PC-3 (cell line): ENCODE results near the gene DLG2. TPM values are rescaled to one million over a fixed set of nuclear protein-coding genes. Genes with fewer than 3 reads are reported as not detected.

ENCODE experiments used
- ATAC-seq: fragments of 200-7000 bp; cut with Tn5 transposase; 2 replicates; pipeline ENCODE4 v1.9.1; 2020; ENCODE audit warnings: mild to moderate bottlenecking, moderate library complexity
- BruUV-seq: library from RNA; stranded (reverse); fragments of 400-500 nt; replicated peaks from 2 replicates; lab custom pipeline; 2021; lab: Mats Ljungman, UMichigan
- CTCF ChIA-PET: fragments of 300-600 bp; sonication (Branson Sonifier 250); formaldehyde crosslinking; loops from one replicate; lab custom pipeline; 2022; ENCODE audit warnings: antibody characterized with exemption; lab: Charles Lee
- POLR2A ChIA-PET: fragments of 300-600 bp; sonication (Branson Sonifier 250); formaldehyde crosslinking; loops from one replicate; lab custom pipeline; 2022; ENCODE audit warnings: antibody characterized with exemption; ENCODE audit not compliant: unreplicated experiment; lab: Charles Lee
- DNase-seq: peaks from one replicate; pipeline ENCODE4 v3.0.0-alpha.2; 2015
- H2AFZ ChIP-seq: fragments of 300-600 bp; sonication (generic); 2 replicates; pipeline ENCODE4 v1.6.0; 2016; ENCODE audit warnings: antibody characterized with exemption, low read length
- H3F3A ChIP-seq: fragments of 300-600 bp; sonication (generic); one replicate; pipeline ENCODE4 v1.6.0; 2017; ENCODE audit warnings: antibody characterized with exemption, low read length, control low read depth, mild to moderate bottlenecking; ENCODE audit not compliant: unreplicated experiment
- H3K27ac ChIP-seq: fragments of 300-600 bp; sonication (generic); 2 replicates; pipeline ENCODE4 v1.5.1; 2016; ENCODE audit warnings: mild to moderate bottlenecking, low read length
- H3K27me3 ChIP-seq: fragments of 300-600 bp; sonication (generic); 2 replicates; pipeline ENCODE4 v1.6.1; 2016; ENCODE audit warnings: low read length, mixed read lengths
- H3K36me3 ChIP-seq: fragments of 300-600 bp; sonication (generic); 2 replicates; pipeline ENCODE4 v1.6.1; 2016; ENCODE audit warnings: low read depth, mixed run types, low read length, mixed read lengths
- H3K4me1 ChIP-seq: fragments of 300-600 bp; sonication (generic); 2 replicates; pipeline ENCODE4 v1.5.1; 2016; ENCODE audit warnings: low read length; ENCODE audit not compliant: insufficient read depth
- H3K4me2 ChIP-seq: fragments of 300-600 bp; sonication (generic); 2 replicates; pipeline ENCODE4 v1.6.0; 2016; ENCODE audit warnings: low read length
- H3K4me3 ChIP-seq: fragments of 300-600 bp; sonication (generic); 2 replicates; pipeline ENCODE4 v1.5.1; 2016; ENCODE audit warnings: mild to moderate bottlenecking, low read length, mixed read lengths
- H3K79me2 ChIP-seq: fragments of 300-600 bp; sonication (generic); 2 replicates; pipeline ENCODE4 v1.6.1; 2017; ENCODE audit warnings: low read length, mixed read lengths
- H3K9ac ChIP-seq: fragments of 300-600 bp; sonication (generic); 2 replicates; pipeline ENCODE4 v1.6.0; 2016; ENCODE audit warnings: mild to moderate bottlenecking, low read length
- H3K9me2 ChIP-seq: fragments of 300-600 bp; sonication (generic); replicated peaks from 2 replicates; pipeline ENCODE4 v1.6.1; 2016; ENCODE audit warnings: mixed run types, low read length, mixed read lengths
- H3K9me3 ChIP-seq: fragments of 300-600 bp; sonication (generic); 2 replicates; pipeline ENCODE4 v1.6.1; 2016; ENCODE audit warnings: low read length, mixed read lengths
- H4K20me1 ChIP-seq: fragments of 300-600 bp; sonication (generic); 2 replicates; pipeline ENCODE4 v1.6.1; 2016; ENCODE audit warnings: low read length, mixed read lengths
- CTCF ChIP-seq: fragments of 300-600 bp; sonication (generic); conservative IDR thresholded peaks from 2 replicates; pipeline ENCODE4 v1.5.1; 2017; ENCODE audit warnings: antibody characterized with exemption, low read depth, mild to moderate bottlenecking, low read length
- EZH2 ChIP-seq: fragments of 300-600 bp; sonication (generic); IDR thresholded peaks from one replicate; pipeline ENCODE4 v1.6.1; 2017; ENCODE audit warnings: antibody characterized with exemption, mild to moderate bottlenecking, low read length; ENCODE audit not compliant: unreplicated experiment
- EZH2phosphoT487 ChIP-seq: fragments of 300-600 bp; sonication (generic); IDR thresholded peaks from 2 replicates; pipeline ENCODE4 v1.6.1; 2018; ENCODE audit warnings: mild to moderate bottlenecking, antibody characterized with exemption, low read length, borderline replicate concordance
- intact Hi-C: fragments of 100-400 bp; cut with micrococcal nuclease; formaldehyde crosslinking; loops from 2 replicates; pipeline ENCODE4 v1.9.0; 2023
- total RNA-seq: library from RNA; depleted of rRNA; stranded (reverse); fragments of >200 nt; gene quantifications from 2 replicates; pipeline ENCODE4 v1.2.3, GENCODE V29; 2014

DLG2 gene
- total RNA-seq, 1 experiment from 2014 or later, result 0.58 TPM

DNA sequence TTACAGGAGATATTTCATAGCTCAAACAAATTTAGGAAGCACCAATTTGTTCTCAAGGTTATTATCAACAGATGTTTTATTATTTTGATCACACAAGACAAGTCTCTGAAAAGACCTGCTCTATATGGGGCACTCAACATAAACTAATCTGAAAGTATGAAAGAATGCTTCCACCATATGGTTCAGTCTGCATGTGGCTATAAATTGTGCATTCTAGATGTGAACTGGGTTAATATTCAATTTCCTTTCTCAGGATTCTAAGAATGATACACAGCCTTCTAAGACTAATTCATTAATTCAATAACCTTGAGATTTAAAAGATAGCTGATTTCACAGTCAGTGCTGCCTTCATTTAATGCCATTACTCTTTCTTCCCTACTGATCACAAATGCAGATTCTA lies 1489.6 kb downstream of the DLG2 start:
- TF ChIP-seq CTCF, result no peak
- TF ChIP-seq EZH2, result no peak
- TF ChIP-seq EZH2phosphoT487, result no peak
- Histone ChIP-seq H3K79me2 (no peaks in the 10 kb centered on the region), H4K20me1 (no peaks in the 10 kb centered on the region), H3F3A (no peaks in the 10 kb centered on the region), H3K4me1 (no peaks in the 10 kb centered on the region), H3K9me2 (no peaks in the 10 kb centered on the region), H2AFZ (no peak overlapping the region), H3K27ac (no peak overlapping the region), H3K9ac (no peak overlapping the region), H3K4me2 (no peak overlapping the region), H3K4me3 (no peak overlapping the region), H3K9me3 (no peaks in the 10 kb centered on the region; the same call in 1 of the 2 replicates), H3K36me3 (no peaks in the 10 kb centered on the region), H3K27me3 (no peaks in the 10 kb centered on the region)
- no TSS peak for BruUV-seq
- intact Hi-C loops, result no loop called here
- ChIA-PET CTCF (no interaction called here), POLR2A (no interaction called here)
- ATAC-seq, result no peak
- DNase-seq, result no peak

DNA sequence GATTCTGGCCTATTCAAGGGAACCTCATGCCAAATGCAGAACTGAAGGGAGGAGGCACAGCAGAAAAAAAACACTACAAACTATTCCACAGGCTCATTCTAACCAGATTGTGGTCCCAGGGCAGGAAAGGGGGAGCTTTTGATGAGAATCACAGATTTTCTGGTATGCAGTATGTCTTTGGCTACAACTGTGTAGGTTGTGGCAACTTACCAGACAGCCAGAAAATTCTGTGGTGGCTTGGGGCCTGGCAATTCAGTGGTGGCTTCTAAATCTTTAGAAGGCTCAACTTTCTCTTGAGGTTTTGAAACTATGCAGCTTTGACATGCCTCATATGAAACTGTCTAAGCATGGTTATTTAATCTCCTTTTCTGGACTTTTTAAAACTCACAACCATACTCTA lies 1490.2 kb downstream of the DLG2 start:
- intact Hi-C loops, result no loop called here
- Histone ChIP-seq H3K4me3 (no peak overlapping the region), H3K9ac (no peak overlapping the region), H3F3A (no peaks in the 10 kb centered on the region), H3K27me3 (no peaks in the 10 kb centered on the region), H3K9me3 (no peaks in the 10 kb centered on the region; the same call in 1 of the 2 replicates), H3K4me1 (no peaks in the 10 kb centered on the region), H3K9me2 (no peaks in the 10 kb centered on the region), H3K4me2 (no peak overlapping the region), H2AFZ (no peak overlapping the region), H3K36me3 (no peaks in the 10 kb centered on the region), H4K20me1 (no peaks in the 10 kb centered on the region), H3K27ac (no peak overlapping the region), H3K79me2 (no peaks in the 10 kb centered on the region)
- BruUV-seq, result no TSS peak
- TF ChIP-seq EZH2, result no peak
- no peak for TF ChIP-seq CTCF
- TF ChIP-seq EZH2phosphoT487, result no peak
- DNase-seq (no peak), ATAC-seq (no peak)
- CTCF ChIA-PET, result no interaction called here
- POLR2A ChIA-PET, result no interaction called here

GRCh38 chr11:84130646-84131427 lies 1496.3 kb downstream of the DLG2 start:
- no TSS peak for BruUV-seq
- H3K4me2 ChIP-seq, result no peak overlapping the region
- H3K36me3 ChIP-seq, result no peaks in the 10 kb centered on the region
- no peak overlapping the region for H3K4me3 ChIP-seq
- no peak overlapping the region for H3K27ac ChIP-seq
- ChIA-PET POLR2A (no interaction called here), CTCF (no interaction called here)
- intact Hi-C loops, result no loop called here
- H3F3A ChIP-seq, result no peaks in the 10 kb centered on the region
- H3K9me3 ChIP-seq, result no peaks in the 10 kb centered on the region
- DNase-seq (no peak), ATAC-seq (no peak)
- H3K9me2 ChIP-seq, result no peaks in the 10 kb centered on the region
- H3K4me1 ChIP-seq, result no peaks in the 10 kb centered on the region
- TF ChIP-seq CTCF (no peak), EZH2phosphoT487 (no peak), EZH2 (no peak)
- no peaks in the 10 kb centered on the region for H3K79me2 ChIP-seq
- no peaks in the 10 kb centered on the region for H3K27me3 ChIP-seq
- H2AFZ ChIP-seq, result no peak overlapping the region
- no peak overlapping the region for H3K9ac ChIP-seq
- no peaks in the 10 kb centered on the region for H4K20me1 ChIP-seq
